HepG2 (cell line): ENCODE measurements around the gene PREX1.

Experiments used
- ATM ChIP-seq: fragments of 450-650 bp; IDR thresholded peaks from 2 replicates; pipeline ENCODE4 v1.7.1; 2017; ENCODE audit warnings: mild to moderate bottlenecking, borderline replicate concordance
- CEBPB ChIP-seq: IDR thresholded peaks from 2 replicates; pipeline ENCODE4 v1.6.1; 2011; ENCODE audit warnings: low read depth, low read length, improper control_type of control experiment, borderline replicate concordance
- CHD2 ChIP-seq: IDR thresholded peaks from 2 replicates; pipeline ENCODE4 v1.6.1; 2011; ENCODE audit warnings: low read depth, low read length, improper control_type of control experiment
- NFRKB ChIP-seq: fragments of 450-650 bp; IDR thresholded peaks from 2 replicates; pipeline ENCODE4 v1.6.1; 2017
- RXRA ChIP-seq: sonication (generic); formaldehyde crosslinking; IDR thresholded peaks from 2 replicates; pipeline ENCODE4 v1.5.1; 2020; ENCODE audit warnings: missing genetic modification reagents
- ZNF629 ChIP-seq: sonication (generic); formaldehyde crosslinking; conservative IDR thresholded peaks from 2 replicates; pipeline ENCODE4 v1.5.0; 2020; ENCODE audit warnings: missing genetic modification reagents
- ZNF749 ChIP-seq: sonication (generic); formaldehyde crosslinking; IDR thresholded peaks from 2 replicates; pipeline ENCODE4 v1.8.0; 2022; ENCODE audit warnings: mild to moderate bottlenecking, missing genetic modification reagents, moderate library complexity, borderline replicate concordance
- TF ChIP-seq, protein P1 (sequence below): sonication (generic); formaldehyde crosslinking; IDR thresholded peaks from 2 replicates; pipeline ENCODE4 v1.9.0; 2021; ENCODE audit warnings: missing genetic modification reagents, borderline replicate concordance
- TF ChIP-seq, protein P2 (sequence below): sonication (generic); formaldehyde crosslinking; IDR thresholded peaks from 2 replicates; pipeline ENCODE4 v1.8.0; 2022; ENCODE audit warnings: missing genetic modification reagents, mild to moderate bottlenecking, inconsistent platforms, borderline replicate concordance
- TF ChIP-seq, protein P3 (sequence below): sonication (generic); formaldehyde crosslinking; IDR thresholded peaks from 2 replicates; pipeline ENCODE4 v1.4.0; 2020; ENCODE audit warnings: missing genetic modification reagents
- TF ChIP-seq, protein P4 (sequence below): sonication (generic); formaldehyde crosslinking; IDR thresholded peaks from 2 replicates; pipeline ENCODE4 v1.5.0; 2020; ENCODE audit warnings: mild to moderate bottlenecking, missing genetic modification reagents, moderate library complexity

DNA sequence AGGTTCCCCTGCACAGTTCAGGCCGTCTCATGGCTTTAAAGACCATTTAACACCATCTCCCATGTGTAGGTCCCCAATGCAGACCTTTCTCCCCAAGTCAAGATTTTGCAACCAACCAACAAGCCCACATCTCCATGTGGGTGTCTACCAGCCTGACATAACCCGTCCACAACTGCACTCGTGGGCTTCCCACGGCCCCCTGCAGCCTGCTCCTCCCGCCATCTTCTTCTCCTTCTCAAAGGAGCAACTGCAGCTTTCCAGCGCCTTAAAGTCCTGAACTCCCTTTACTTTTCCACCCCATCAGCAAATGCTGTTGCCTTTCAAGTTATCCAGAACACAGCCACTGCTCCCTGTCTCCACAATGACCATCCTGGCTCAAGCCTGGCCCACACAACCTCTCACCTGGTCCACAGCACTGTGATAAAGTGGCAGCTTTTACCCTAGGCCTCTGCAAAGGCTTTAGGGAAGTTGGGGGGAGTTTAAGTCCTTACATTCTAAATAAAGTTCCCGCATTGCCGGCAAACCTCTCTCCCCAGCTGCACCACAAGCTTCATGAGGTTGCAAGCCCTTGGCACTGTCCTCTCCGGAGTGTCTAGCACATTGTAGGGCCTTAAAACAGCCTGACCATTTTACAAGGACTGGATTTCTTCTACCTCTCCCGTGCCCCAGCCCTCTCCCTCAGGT is 140.5 kb downstream of the PREX1 start:
- TF ChIP-seq, protein P1, sequence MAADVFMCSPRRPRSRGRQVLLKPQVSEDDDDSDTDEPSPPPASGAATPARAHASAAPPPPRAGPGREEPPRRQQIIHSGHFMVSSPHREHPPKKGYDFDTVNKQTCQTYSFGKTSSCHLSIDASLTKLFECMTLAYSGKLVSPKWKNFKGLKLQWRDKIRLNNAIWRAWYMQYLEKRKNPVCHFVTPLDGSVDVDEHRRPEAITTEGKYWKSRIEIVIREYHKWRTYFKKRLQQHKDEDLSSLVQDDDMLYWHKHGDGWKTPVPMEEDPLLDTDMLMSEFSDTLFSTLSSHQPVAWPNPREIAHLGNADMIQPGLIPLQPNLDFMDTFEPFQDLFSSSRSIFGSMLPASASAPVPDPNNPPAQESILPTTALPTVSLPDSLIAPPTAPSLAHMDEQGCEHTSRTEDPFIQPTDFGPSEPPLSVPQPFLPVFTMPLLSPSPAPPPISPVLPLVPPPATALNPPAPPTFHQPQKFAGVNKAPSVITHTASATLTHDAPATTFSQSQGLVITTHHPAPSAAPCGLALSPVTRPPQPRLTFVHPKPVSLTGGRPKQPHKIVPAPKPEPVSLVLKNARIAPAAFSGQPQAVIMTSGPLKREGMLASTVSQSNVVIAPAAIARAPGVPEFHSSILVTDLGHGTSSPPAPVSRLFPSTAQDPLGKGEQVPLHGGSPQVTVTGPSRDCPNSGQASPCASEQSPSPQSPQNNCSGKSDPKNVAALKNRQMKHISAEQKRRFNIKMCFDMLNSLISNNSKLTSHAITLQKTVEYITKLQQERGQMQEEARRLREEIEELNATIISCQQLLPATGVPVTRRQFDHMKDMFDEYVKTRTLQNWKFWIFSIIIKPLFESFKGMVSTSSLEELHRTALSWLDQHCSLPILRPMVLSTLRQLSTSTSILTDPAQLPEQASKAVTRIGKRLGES (CRISPR knock-in tag), result no peak
- TF ChIP-seq, protein P2, sequence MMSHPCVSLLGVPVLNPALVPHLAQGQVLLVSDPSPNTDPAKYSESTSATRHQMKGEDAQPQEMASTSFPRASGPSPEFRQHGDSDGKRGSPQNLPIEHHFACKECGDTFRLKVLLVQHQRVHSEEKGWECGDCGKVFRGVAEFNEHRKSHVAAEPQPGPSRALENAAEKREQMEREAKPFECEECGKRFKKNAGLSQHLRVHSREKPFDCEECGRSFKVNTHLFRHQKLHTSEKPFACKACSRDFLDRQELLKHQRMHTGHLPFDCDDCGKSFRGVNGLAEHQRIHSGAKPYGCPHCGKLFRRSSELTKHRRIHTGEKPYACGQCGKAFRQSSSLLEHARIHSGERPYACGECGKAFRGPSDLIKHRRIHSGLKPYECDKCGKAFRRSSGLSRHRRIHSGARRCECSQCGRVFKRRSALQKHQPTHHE (CRISPR knock-in tag), result no peak
- no peak for TF ChIP-seq ZNF629 (CRISPR knock-in tag)
- TF ChIP-seq, protein P3, sequence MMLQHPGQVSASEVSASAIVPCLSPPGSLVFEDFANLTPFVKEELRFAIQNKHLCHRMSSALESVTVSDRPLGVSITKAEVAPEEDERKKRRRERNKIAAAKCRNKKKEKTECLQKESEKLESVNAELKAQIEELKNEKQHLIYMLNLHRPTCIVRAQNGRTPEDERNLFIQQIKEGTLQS (CRISPR knock-in tag), result no peak
- TF ChIP-seq CHD2, result no peak
- TF ChIP-seq NFRKB, result no peak
- no peak for TF ChIP-seq ZNF749 (CRISPR knock-in tag)
- no peak for TF ChIP-seq RXRA (CRISPR knock-in tag)
- no peak for TF ChIP-seq CEBPB
- no peak for TF ChIP-seq ATM
- TF ChIP-seq, protein P4, sequence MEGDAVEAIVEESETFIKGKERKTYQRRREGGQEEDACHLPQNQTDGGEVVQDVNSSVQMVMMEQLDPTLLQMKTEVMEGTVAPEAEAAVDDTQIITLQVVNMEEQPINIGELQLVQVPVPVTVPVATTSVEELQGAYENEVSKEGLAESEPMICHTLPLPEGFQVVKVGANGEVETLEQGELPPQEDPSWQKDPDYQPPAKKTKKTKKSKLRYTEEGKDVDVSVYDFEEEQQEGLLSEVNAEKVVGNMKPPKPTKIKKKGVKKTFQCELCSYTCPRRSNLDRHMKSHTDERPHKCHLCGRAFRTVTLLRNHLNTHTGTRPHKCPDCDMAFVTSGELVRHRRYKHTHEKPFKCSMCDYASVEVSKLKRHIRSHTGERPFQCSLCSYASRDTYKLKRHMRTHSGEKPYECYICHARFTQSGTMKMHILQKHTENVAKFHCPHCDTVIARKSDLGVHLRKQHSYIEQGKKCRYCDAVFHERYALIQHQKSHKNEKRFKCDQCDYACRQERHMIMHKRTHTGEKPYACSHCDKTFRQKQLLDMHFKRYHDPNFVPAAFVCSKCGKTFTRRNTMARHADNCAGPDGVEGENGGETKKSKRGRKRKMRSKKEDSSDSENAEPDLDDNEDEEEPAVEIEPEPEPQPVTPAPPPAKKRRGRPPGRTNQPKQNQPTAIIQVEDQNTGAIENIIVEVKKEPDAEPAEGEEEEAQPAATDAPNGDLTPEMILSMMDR (CRISPR knock-in tag), result no peak
